GM13977 (cell line): ENCODE measurements around the gene CACNA1C.

Experiments
- DNase-seq: peaks from one replicate; pipeline ENCODE4 v3.0.0; 2012; ENCODE audit warnings: low spot score
- in situ Hi-C: fragments of 300-500 bp; cut with MboI; formaldehyde crosslinking; loops from one replicate; pipeline ENCODE4 v1.12.0; 2022; ENCODE audit warnings: low sequenced_read_pairs, low pct_unique_long_range_greater_than_20kb, mixed read lengths, inconsistent platforms; ENCODE audit not compliant: unreplicated experiment
- TF ChIP-seq, protein P1 (sequence below): IDR thresholded peaks from 2 replicates; pipeline ENCODE4 v1.5.1; 2012; ENCODE audit warnings: mild to moderate bottlenecking, control low read depth; ENCODE audit not compliant: insufficient read depth; ENCODE audit errors: extremely low read depth, missing control alignments

Gene CACNA1C

DNA sequence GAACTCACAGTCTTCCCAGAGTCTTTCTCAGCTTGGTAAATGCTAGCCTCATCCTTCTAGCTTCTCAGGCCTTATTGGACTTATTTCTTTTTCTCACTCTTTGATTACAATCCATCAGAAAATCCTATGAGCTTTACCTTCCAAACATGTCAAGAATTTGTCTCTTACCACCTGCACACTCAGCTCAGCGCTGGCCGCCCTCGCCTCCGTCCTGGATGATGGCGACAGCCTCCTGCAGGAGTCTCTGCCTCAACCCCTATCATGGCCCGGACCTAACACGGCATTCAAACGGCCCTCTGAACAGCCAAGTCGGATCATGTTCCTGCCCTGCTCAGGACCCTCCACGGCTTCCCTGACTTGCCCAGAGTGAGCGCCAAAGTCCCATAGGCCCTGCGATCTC lies 408.9 kb downstream of the CACNA1C start:
- no peak for DNase-seq
- TF ChIP-seq, protein P1, sequence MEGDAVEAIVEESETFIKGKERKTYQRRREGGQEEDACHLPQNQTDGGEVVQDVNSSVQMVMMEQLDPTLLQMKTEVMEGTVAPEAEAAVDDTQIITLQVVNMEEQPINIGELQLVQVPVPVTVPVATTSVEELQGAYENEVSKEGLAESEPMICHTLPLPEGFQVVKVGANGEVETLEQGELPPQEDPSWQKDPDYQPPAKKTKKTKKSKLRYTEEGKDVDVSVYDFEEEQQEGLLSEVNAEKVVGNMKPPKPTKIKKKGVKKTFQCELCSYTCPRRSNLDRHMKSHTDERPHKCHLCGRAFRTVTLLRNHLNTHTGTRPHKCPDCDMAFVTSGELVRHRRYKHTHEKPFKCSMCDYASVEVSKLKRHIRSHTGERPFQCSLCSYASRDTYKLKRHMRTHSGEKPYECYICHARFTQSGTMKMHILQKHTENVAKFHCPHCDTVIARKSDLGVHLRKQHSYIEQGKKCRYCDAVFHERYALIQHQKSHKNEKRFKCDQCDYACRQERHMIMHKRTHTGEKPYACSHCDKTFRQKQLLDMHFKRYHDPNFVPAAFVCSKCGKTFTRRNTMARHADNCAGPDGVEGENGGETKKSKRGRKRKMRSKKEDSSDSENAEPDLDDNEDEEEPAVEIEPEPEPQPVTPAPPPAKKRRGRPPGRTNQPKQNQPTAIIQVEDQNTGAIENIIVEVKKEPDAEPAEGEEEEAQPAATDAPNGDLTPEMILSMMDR, result no peak
- in situ Hi-C loops, result no loop called here

- in situ Hi-C loops, result no loop called here
- TF ChIP-seq, protein P1, result no peak
- DNase-seq, result no peak
Observed at GRCh38 chr12:2462087-2462486, 409.3 kb downstream of the CACNA1C start.

DNA sequence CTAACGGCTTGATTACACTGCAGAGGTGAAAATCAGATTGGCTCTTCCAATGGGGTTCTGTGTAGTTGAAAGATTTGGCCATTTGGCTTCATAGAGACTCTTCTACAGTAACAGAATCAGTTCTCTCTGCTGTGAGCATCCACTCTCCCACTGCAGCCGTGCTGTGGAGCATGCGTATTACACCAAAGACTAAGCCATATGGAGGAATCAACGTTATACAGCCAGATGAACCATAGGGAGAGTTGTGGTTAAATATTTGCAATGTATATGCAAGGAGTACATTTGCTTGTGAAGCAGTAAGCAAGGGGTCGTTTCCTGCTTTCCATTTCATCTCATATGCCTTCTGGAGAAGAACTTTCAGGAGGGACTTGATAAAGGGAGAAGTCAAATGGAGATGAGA lies 410.9 kb downstream of the CACNA1C start:
- no peak for DNase-seq
- TF ChIP-seq, protein P1, result no peak
- in situ Hi-C loops, result no loop called here

GRCh38 chr12:2465681-2466080 lies 412.9 kb downstream of the CACNA1C start:
- no peak for DNase-seq
- in situ Hi-C loops, result no loop called here
- TF ChIP-seq, protein P1, result no peak

DNA sequence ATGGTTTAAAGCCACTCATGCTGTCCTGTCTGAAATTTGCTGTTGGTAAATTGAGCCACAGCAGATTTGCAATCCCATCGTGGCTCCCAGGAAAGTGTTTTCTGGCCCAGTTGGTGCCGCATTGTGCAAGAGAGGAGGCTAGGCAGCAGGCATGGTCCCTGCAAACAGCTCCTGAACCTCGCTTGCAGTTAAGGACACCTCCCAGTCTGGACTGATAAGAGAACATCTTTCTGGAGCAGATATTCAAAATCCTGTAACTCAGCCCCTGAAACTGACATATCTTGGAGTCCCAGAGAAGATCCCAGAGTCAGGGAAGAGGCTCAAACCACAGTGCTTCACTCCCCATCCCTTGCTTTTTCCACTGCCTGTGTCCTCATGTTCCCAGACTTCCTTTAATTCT lies 413.4 kb downstream of the CACNA1C start:
- TF ChIP-seq, protein P1, result no peak
- no peak for DNase-seq
- in situ Hi-C loops, result no loop called here

GRCh38 chr12:2467447-2468195 lies 414.8 kb downstream of the CACNA1C start:
- DNase-seq, result no peak
- in situ Hi-C loops, result no loop called here
- TF ChIP-seq, protein P1, result no peak
